EL (cell line): ENCODE results near the gene ACAD9.

Source experiments
- DNase-seq: peaks from one replicate; pipeline ENCODE4 v3.0.0-alpha.2; 2016

Gene ACAD9

GRCh38 chr3:128942161-128942952 is 62.9 kb downstream of the ACAD9 start:
- DNase-seq, result no peak

DNA sequence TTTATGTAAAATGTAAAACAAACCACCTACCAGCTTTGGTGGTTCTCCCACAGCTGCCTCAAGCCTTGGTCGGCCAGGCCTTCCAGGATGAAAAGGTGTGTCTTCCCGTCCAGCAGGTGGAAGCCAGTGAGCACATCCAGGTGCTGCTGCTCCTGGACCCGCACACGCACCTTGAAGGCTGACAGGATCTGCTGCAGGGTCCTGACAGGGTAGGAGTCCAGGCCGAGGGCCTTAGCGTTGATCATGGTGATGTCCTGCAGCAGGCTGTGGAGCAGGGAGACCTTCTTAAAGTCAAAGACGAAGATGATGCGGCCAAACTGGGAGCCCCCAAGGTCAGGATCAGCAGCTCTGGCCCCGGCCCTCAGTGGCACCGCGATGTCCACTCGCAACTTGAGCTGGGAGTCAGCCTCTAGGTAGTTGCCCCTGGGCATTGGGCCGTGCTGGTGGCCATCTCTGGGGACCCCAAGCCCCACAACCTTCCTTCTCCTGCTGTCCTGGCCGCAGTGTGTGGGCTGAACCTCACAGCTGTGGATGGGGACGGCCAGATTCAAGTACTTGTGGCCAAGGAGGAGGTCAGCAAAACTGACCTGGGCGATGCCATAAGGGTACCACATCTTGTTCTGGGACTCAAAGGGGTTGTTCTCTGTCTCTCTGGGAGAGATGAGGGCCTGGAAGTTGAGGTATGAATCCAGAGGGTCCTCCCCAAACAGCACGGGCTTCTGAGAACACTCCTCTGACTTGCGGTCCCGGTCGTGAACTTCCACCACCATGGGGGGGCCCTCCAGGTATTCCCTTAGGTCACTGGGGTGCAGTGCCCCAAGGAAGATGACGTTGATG is 65.8 kb downstream of the ACAD9 start:
- DNase-seq, result no peak

- DNase-seq, result no peak
Observed at GRCh38 chr3:128945878-128946175, 66.4 kb downstream of the ACAD9 start.

GRCh38 chr3:128946411-128946810 is 67.0 kb downstream of the ACAD9 start:
- peak; percentile 14 for DNase-seq

GRCh38 chr3:128949158-128949557 is 69.7 kb downstream of the ACAD9 start:
- no peak for DNase-seq

- peak; percentile 40 for DNase-seq
Observed at GRCh38 chr3:128950223-128950938, 71.0 kb downstream of the ACAD9 start.

DNA sequence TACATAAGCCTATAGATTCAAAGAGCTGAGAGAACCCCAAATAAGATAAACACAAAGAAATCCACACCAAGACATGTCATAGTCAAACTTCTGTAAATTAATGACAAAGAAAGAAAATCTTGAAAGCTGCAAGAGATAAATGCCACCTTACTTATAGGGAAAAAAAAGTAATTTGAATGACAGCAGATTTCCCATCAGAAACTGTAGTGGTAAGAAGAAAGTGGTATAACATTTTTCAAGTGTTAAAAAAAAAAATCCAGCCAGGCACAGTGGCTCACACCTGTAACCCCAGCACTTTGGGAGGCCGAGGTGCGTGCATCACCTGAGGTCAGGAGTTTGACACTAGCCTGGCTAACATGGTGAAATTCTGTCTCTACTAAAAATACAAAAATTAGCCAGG is 77.0 kb downstream of the ACAD9 start:
- no peak for DNase-seq
